Hair follicular keratinocyte (primary cell): ENCODE measurements around the gene KCNJ11. TPM values are rescaled to one million over a fixed set of nuclear protein-coding genes. Genes with fewer than 3 reads are reported as not detected.

Experiments
- total RNA-seq: library from RNA; depleted of rRNA; stranded (reverse); fragments of >200 nt; gene quantifications from 2 replicates; pipeline ENCODE4 v1.2.3, GENCODE V29; 2015

KCNJ11 gene
- not detected in 2 replicates for total RNA-seq

DNA sequence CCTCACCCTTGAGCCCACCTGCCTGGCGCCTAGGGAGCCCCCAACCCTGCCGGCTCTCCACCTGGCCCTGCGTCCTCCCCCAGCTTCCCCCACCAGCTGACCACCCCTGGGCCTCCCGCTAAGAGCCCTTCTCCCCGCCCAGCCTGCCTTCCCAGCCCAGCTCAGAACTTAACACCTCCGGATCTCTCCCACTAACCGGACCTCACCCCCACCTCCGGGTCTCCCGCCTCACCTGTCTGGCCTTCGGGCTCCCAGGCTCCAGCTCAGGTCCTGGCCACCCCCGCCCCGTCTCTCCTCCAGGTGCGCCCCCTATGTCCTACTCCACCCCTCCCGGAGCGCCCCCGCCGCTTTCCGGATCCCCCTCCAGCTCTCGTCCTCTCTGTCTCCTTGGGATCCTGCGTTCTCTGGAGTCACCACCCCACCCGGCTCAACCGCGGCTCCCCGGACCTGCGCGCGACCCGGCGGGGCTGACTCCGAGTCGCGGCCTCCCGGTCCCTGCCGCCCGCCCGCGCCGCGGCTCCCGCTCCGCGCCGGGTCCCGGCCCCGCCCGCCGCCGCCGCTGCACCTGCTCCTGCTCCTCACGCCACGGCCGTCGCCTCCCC is at the start of gene KCNJ11:
TSS of gene KCNJ11 (minus strand) at position 51 of the 602 bp plus-strand sequence. CDS start 568 bp downstream, outside the sequence.

DNA sequence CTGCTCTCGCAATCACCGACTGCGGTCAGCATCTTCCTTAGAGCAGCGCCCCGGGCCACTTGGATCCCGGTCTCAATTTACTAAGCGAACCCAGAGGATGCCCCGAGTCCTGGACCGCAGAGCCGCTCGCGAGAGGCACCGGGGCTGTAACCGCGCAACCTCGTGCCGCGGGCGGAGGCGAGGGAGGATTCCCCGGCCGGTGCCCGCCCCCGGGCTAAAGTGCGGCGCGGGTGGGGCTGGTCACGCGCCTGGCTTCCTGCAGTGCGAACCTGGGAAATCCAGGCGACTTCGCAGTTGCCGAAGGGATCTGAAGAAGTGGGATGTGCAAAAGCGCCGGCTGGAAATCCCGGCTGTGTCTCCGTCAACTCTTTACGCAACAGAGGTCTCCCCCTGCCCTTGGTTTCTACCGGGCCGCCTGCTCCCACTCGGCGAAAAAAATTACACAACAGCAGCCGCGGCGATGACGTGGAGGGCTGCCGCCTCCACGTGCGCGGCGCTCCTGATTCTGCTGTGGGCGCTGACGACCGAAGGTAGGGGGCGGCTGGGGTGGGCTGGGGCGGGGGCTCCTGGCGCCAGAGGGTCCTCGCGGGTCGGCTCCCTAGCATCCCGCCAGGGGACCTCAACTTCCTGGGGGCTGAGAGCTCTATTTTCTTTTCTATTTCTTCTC is 36.8 kb downstream of the KCNJ11 start, which contains the start of gene NCR3LG1:
TSS of gene NCR3LG1 (plus strand) at position 291 of the 667 bp plus-strand sequence. CDS start at position 461, 170 bp downstream.

Other genes with a start within 250 kb of the KCNJ11 start
- gene PIK3C2A, start 180.7 kb downstream of the KCNJ11 start, total RNA-seq: 27.2 and 39.0 TPM in 2 replicates
- 74.3 and 93.3 TPM in 2 replicates for gene NUCB2, start 111.9 kb downstream of the KCNJ11 start, total RNA-seq
- 4.6 and 5.5 TPM in 2 replicates for gene NCR3LG1, start 36.9 kb downstream of the KCNJ11 start, total RNA-seq
- gene ABCC8, start 88.2 kb upstream of the KCNJ11 start, total RNA-seq: not detected in 2 replicates
- not detected in 2 replicates for gene USH1C, start 155.8 kb upstream of the KCNJ11 start, total RNA-seq
- gene OTOG, start 158.6 kb upstream of the KCNJ11 start, total RNA-seq: not detected in 2 replicates